Endothelial cell of umbilical vein (primary cell): ENCODE results near the gene REPS1. TPM values are rescaled to one million over a fixed set of nuclear protein-coding genes. Genes with fewer than 3 reads are reported as not detected.

Source experiments
- BruUV-seq: library from RNA; stranded (reverse); fragments of 400-500 nt; replicated peaks from 2 replicates; lab custom pipeline; 2021; lab: Mats Ljungman, UMichigan
- CTCF ChIA-PET: fragments of 300-600, 350-600 bp; sonication (Branson Sonifier 250); formaldehyde crosslinking; loops from one replicate; lab custom pipeline; 2021; ENCODE audit warnings: antibody characterized with exemption, inconsistent platforms; lab: Charles Lee
- POLR2A ChIA-PET: fragments of 300-600, 350-600 bp; sonication (Branson Sonifier 250); formaldehyde crosslinking; loops from one replicate; lab custom pipeline; 2021; ENCODE audit warnings: antibody characterized with exemption, inconsistent platforms; lab: Charles Lee
- DNase-seq: peaks from one replicate; pipeline ENCODE4 v3.0.0-alpha.2; 2011; ENCODE audit warnings: low read depth, low spot score
- FAIRE-seq: peaks from 2 replicates; lab custom pipeline; 2011; peaks lifted over from hg19 to GRCh38; lab: Jason Lieb, UNC
- H2AFZ ChIP-seq: 2 replicates; pipeline ENCODE4 v1.6.0; 2012; ENCODE audit warnings: low read depth, low read length, control low read depth, inconsistent platforms
- H3K27ac ChIP-seq: 2 replicates; pipeline ENCODE4 v1.5.1; 2011; ENCODE audit warnings: low read depth, mild to moderate bottlenecking, control low read depth, low read length, moderate library complexity; ENCODE audit not compliant: insufficient read depth
- H3K27me3 ChIP-seq, 2 experiments: 2 replicates each; pipeline versions ENCODE4 v1.6.0 to v1.6.1; 2011; ENCODE audit warnings: low read length in 2 of 2, mixed read lengths in 1 of 2; ENCODE audit not compliant: control insufficient read depth in 2 of 2, insufficient read depth in 2 of 2
- H3K36me3 ChIP-seq, 2 experiments: 2 replicates in 1 of 2; 3 replicates in 1 of 2; pipeline ENCODE4 v1.5.1; 2011; ENCODE audit warnings: low read length in 2 of 2, mild to moderate bottlenecking in 1 of 2, moderate library complexity in 1 of 2; ENCODE audit not compliant: control insufficient read depth in 2 of 2, insufficient read depth in 2 of 2; ENCODE audit errors: extremely low read depth in 1 of 2
- H3K4me1 ChIP-seq: 3 replicates; pipeline ENCODE4 v1.5.1; 2011; ENCODE audit warnings: mild to moderate bottlenecking, low read length; ENCODE audit not compliant: control insufficient read depth, insufficient read depth; ENCODE audit errors: extremely low read depth
- H3K4me2 ChIP-seq: 2 replicates; pipeline ENCODE4 v1.6.1; 2011; ENCODE audit warnings: low read length, control low read depth, mixed read lengths; ENCODE audit not compliant: insufficient read depth
- H3K4me3 ChIP-seq, 3 experiments: fragments of 200-600 bp in 1 of 3; sonication (generic), shearing (Covaris generic) in 1 of 3; replicated peaks in 1 of 3; 2 replicates each; pipeline ENCODE4 v1.5.1; 2011 to 2016; ENCODE audit warnings: control low read depth in 3 of 3, low read length in 3 of 3, mild to moderate bottlenecking in 2 of 3, inconsistent platforms in 1 of 3, low read depth in 1 of 3, moderate library complexity in 1 of 3; ENCODE audit not compliant: insufficient read depth in 1 of 3
- H3K79me2 ChIP-seq: 2 replicates; pipeline ENCODE4 v1.6.0; 2012; ENCODE audit warnings: low read length, inconsistent platforms; ENCODE audit not compliant: control insufficient read depth, insufficient read depth
- H3K9ac ChIP-seq: replicated peaks from 2 replicates; pipeline ENCODE3; 2011; ENCODE audit warnings: low read length, control low read depth; ENCODE audit not compliant: insufficient read depth; ENCODE audit errors: extremely low read depth
- H3K9me1 ChIP-seq: replicated peaks from 3 replicates; pipeline ENCODE4 v1.6.0; 2011; ENCODE audit warnings: mild to moderate bottlenecking, low read length; ENCODE audit not compliant: control insufficient read depth, insufficient read depth; ENCODE audit errors: extremely low read depth
- H3K9me3 ChIP-seq: replicated peaks from 2 replicates; pipeline ENCODE4 v1.5.1; 2012; ENCODE audit warnings: low read length, inconsistent platforms; ENCODE audit not compliant: control insufficient read depth, insufficient read depth
- H4K20me1 ChIP-seq: replicated peaks from 2 replicates; pipeline ENCODE3; 2011; ENCODE audit warnings: mild to moderate bottlenecking, low read length; ENCODE audit not compliant: control insufficient read depth, insufficient read depth; ENCODE audit errors: extremely low read depth
- EZH2 ChIP-seq: IDR thresholded peaks from 2 replicates; pipeline ENCODE4 v1.6.1; 2012; ENCODE audit warnings: borderline replicate concordance, low read depth, mild to moderate bottlenecking, moderate library complexity, low read length, inconsistent platforms; ENCODE audit not compliant: severe bottlenecking
- FOS ChIP-seq: IDR thresholded peaks from 2 replicates; pipeline ENCODE4 v1.6.1; 2011; ENCODE audit warnings: mild to moderate bottlenecking, low read length, moderate library complexity, borderline replicate concordance; ENCODE audit not compliant: insufficient read depth
- GATA2 ChIP-seq: IDR thresholded peaks from 2 replicates; pipeline ENCODE4 v1.7.0; 2011; ENCODE audit warnings: low read depth, mild to moderate bottlenecking, moderate library complexity, mixed read lengths, low read length; ENCODE audit not compliant: insufficient read length, insufficient read depth
- JUN ChIP-seq: IDR thresholded peaks from 2 replicates; pipeline ENCODE4 v1.6.1; 2011; ENCODE audit warnings: borderline replicate concordance, low read depth; ENCODE audit not compliant: insufficient read length, insufficient read depth
- MAX ChIP-seq: IDR thresholded peaks from 2 replicates; pipeline ENCODE4 v1.6.1; 2011; ENCODE audit not compliant: insufficient read depth, insufficient read length
- MYC ChIP-seq: IDR thresholded peaks from one replicate; pipeline ENCODE4 v1.6.1; 2011; ENCODE audit warnings: mild to moderate bottlenecking, low read depth, low read length
- POLR2A ChIP-seq: IDR thresholded peaks from 2 replicates; pipeline ENCODE4 v1.6.1; 2012; ENCODE audit warnings: low read depth, mild to moderate bottlenecking, control low read depth, low read length
- POLR2AphosphoS5 ChIP-seq: IDR thresholded peaks from 2 replicates; pipeline ENCODE4 v1.6.1; 2012; ENCODE audit warnings: low read depth, mild to moderate bottlenecking, control low read depth, low read length, moderate library complexity; ENCODE audit not compliant: insufficient read depth
- dilution Hi-C: fragments of 300-500 bp; cut with MboI; formaldehyde crosslinking; loops from one replicate; pipeline ENCODE4 v1.15.0; 2019; ENCODE audit warnings: low sequenced_read_pairs; ENCODE audit not compliant: extremely low pct_ligation_motif_present
- intact Hi-C: fragments of 100-400 bp; cut with micrococcal nuclease; formaldehyde crosslinking; loops from one replicate; pipeline ENCODE4 v1.10.0; 2022
- polyA plus RNA-seq, 4 experiments: library from polyadenylated mRNA; depleted of rRNA in 3 of 4; stranded (reverse) in 3 of 4; unstranded in 1 of 4; fragments of >200 nt; gene quantifications; 2 replicates each; pipeline versions ENCODE4 v1.2.1 to v1.2.3, GENCODE V29; 2011 to 2012; ENCODE audit warnings: missing spikeins in 1 of 4
- total RNA-seq: library from RNA; stranded (reverse); gene quantifications from 2 replicates; pipeline ENCODE4 v1.2.3, GENCODE V29; 2021
- TF ChIP-seq, protein P1 (sequence below), 2 donors: IDR thresholded peaks; 1 replicate in 1 of 2; 2 replicates in 1 of 2; pipeline ENCODE4 v1.5.1; 2011; ENCODE audit warnings: low read length in 2 of 2, mild to moderate bottlenecking in 2 of 2, moderate library complexity in 2 of 2, control low read depth in 1 of 2, inconsistent platforms in 1 of 2, low read depth in 1 of 2; ENCODE audit not compliant: insufficient read depth in 1 of 2; ENCODE audit errors: extremely low read depth in 1 of 2

Gene REPS1
- total and polyA plus RNA-seq, 2 donors (not counting 3 experiments of a cell fraction or from before 2014, with no cell fraction given), result 20.6 to 35.0 TPM

GRCh38 chr6:139013185-139013800, 25.2 kb upstream of the REPS1 start:
- H2AFZ ChIP-seq, result no peak overlapping the region
- no TSS peak for BruUV-seq
- no peaks in the 10 kb centered on the region for H3K9me3 ChIP-seq
- H4K20me1 ChIP-seq, result no peaks in the 10 kb centered on the region
- POLR2A ChIA-PET, result no interaction called here
- no peaks in the 10 kb centered on the region for H3K4me1 ChIP-seq
- intact Hi-C loops, result no loop called here
- DNase-seq (no peak), FAIRE-seq (no peak)
- CTCF ChIA-PET, result no interaction called here
- no peaks in the 10 kb centered on the region for H3K36me3 ChIP-seq
- dilution Hi-C loops, result no loop called here
- H3K27me3 ChIP-seq, result peaks cover 0 to 3% of the 10 kb centered on the region in 2 experiments
- H3K4me2 ChIP-seq, result no peak overlapping the region
- H3K27ac ChIP-seq, result no peak overlapping the region
- no peaks in the 10 kb centered on the region for H3K79me2 ChIP-seq
- no peak for TF ChIP-seq POLR2AphosphoS5
- no peak for TF ChIP-seq GATA2
- no peak for TF ChIP-seq MAX
- TF ChIP-seq POLR2A, result no peak
- no peak for TF ChIP-seq FOS
- TF ChIP-seq JUN, result no peak
- TF ChIP-seq EZH2, result no peak
- TF ChIP-seq, protein P1, sequence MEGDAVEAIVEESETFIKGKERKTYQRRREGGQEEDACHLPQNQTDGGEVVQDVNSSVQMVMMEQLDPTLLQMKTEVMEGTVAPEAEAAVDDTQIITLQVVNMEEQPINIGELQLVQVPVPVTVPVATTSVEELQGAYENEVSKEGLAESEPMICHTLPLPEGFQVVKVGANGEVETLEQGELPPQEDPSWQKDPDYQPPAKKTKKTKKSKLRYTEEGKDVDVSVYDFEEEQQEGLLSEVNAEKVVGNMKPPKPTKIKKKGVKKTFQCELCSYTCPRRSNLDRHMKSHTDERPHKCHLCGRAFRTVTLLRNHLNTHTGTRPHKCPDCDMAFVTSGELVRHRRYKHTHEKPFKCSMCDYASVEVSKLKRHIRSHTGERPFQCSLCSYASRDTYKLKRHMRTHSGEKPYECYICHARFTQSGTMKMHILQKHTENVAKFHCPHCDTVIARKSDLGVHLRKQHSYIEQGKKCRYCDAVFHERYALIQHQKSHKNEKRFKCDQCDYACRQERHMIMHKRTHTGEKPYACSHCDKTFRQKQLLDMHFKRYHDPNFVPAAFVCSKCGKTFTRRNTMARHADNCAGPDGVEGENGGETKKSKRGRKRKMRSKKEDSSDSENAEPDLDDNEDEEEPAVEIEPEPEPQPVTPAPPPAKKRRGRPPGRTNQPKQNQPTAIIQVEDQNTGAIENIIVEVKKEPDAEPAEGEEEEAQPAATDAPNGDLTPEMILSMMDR (IDR thresholded peaks at IDR 0.05; ENCODE audit: extremely low read depth in 1 of 2, insufficient read depth in 1 of 2, low read depth in 1 of 2, low read length in 2 of 2), result no peak
- no peak for TF ChIP-seq MYC
- H3K4me3 ChIP-seq, result no peak overlapping the region
- H3K9me1 ChIP-seq, result no peaks in the 10 kb centered on the region
- no peak overlapping the region for H3K9ac ChIP-seq
